IMR-90 (cell line): ENCODE data around the gene RGS3.

ENCODE experiments used
- CTCF ChIP-seq: conservative IDR thresholded peaks from 2 replicates; pipeline ENCODE4 v1.5.1; 2012; ENCODE audit warnings: mild to moderate bottlenecking, low read depth, low read length, improper control_type of control experiment
- MXI1 ChIP-seq: IDR thresholded peaks from 2 replicates; pipeline ENCODE4 v1.6.1; 2012; ENCODE audit warnings: low read depth, mild to moderate bottlenecking, low read length, moderate library complexity, borderline replicate concordance
- RFX5 ChIP-seq: IDR thresholded peaks from 2 replicates; pipeline ENCODE4 v1.8.0; 2012; ENCODE audit warnings: low read depth, mild to moderate bottlenecking, low read length, moderate library complexity
- SMC3 ChIP-seq: fragments of 150-350 bp; IDR thresholded peaks from 2 replicates; pipeline ENCODE4 v1.6.1; 2016; ENCODE audit warnings: low read depth, mild to moderate bottlenecking, antibody characterized with exemption, low read length, moderate library complexity

- no peak for TF ChIP-seq CTCF
- TF ChIP-seq RFX5, result no peak
- no peak for TF ChIP-seq MXI1
- TF ChIP-seq SMC3, result no peak
Measured at GRCh38 chr9:113501129-113501686, 37.7 kb downstream of the RGS3 start.
